ENCODE data around the gene KAT2A.

DNA sequence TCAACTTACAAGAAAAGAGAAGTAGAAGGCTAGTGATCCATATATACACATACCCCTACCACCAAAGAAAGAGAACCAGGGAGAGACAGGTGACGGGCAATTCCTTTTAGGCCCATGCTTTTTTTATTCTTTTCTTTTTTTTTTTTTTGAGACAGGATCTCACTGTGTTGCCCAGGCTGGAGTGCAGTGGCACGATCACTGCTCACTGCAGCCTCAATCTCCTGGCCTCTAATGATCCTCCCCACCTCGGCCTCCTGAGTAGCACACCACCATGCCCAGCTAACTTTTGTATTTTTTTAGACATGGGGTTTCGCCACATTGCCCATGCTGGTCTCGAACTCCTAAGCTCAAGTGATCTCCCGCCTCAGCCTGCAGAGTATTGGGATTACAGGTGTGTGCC, 6.2 kb upstream of the KAT2A start:
- TF ChIP-seq POLR2A (IDR thresholded peaks at IDR 0.05) (no peak), EP300 (IDR thresholded peaks at IDR 0.05) (no peak)
- TF ChIP-seq, protein P1, sequence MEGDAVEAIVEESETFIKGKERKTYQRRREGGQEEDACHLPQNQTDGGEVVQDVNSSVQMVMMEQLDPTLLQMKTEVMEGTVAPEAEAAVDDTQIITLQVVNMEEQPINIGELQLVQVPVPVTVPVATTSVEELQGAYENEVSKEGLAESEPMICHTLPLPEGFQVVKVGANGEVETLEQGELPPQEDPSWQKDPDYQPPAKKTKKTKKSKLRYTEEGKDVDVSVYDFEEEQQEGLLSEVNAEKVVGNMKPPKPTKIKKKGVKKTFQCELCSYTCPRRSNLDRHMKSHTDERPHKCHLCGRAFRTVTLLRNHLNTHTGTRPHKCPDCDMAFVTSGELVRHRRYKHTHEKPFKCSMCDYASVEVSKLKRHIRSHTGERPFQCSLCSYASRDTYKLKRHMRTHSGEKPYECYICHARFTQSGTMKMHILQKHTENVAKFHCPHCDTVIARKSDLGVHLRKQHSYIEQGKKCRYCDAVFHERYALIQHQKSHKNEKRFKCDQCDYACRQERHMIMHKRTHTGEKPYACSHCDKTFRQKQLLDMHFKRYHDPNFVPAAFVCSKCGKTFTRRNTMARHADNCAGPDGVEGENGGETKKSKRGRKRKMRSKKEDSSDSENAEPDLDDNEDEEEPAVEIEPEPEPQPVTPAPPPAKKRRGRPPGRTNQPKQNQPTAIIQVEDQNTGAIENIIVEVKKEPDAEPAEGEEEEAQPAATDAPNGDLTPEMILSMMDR (IDR thresholded peaks at IDR 0.05): no peak
